BLaER1 treated with 17β-estradiol and CSF1 and Interleukin-3, amounts not matched to agents 10 nM and 100 nM (cell line): ENCODE results near the gene WWC2.
A peak's percentile ranks its signal among the peaks of the same experiment; 100 is the strongest.

Experiments
- H3K27ac ChIP-seq, 11 experiments: shearing (Covaris generic); formaldehyde crosslinking; 2 replicates each; pipeline ENCODE4 v1.8.1; 2022
- H3K27me3 ChIP-seq, 11 experiments: shearing (Covaris generic); formaldehyde crosslinking; 2 replicates each; pipeline ENCODE4 v1.8.1; 2022
- H3K36me3 ChIP-seq, 11 experiments: shearing (Covaris generic); formaldehyde crosslinking; 2 replicates each; pipeline ENCODE4 v1.8.1; 2022
- H3K4me1 ChIP-seq, 10 experiments: shearing (Covaris generic); formaldehyde crosslinking; 2 replicates each; pipeline ENCODE4 v1.8.1; 2022
- H3K4me2 ChIP-seq, 11 experiments: shearing (Covaris generic); formaldehyde crosslinking; 2 replicates each; pipeline ENCODE4 v1.8.1; 2022
- H3K4me3 ChIP-seq, 10 experiments: shearing (Covaris generic); formaldehyde crosslinking; 2 replicates each; pipeline ENCODE4 v1.8.1; 2022
- H3K9ac ChIP-seq, 11 experiments: shearing (Covaris generic); formaldehyde crosslinking; 2 replicates each; pipeline ENCODE4 v1.8.1; 2022
- H3K9me3 ChIP-seq, 11 experiments: shearing (Covaris generic); formaldehyde crosslinking; replicated peaks in 1 of 11; 2 replicates each; pipeline ENCODE4 v1.8.1; 2022
- H4K20me1 ChIP-seq, 11 experiments: shearing (Covaris generic); formaldehyde crosslinking; 2 replicates each; pipeline ENCODE4 v1.8.1; 2022
- Cebpa-rat ChIP-seq, 11 experiments: shearing (Covaris generic); IDR thresholded peaks; 2 replicates each; pipeline ENCODE4 v1.8.1; 2022

Gene WWC2

DNA sequence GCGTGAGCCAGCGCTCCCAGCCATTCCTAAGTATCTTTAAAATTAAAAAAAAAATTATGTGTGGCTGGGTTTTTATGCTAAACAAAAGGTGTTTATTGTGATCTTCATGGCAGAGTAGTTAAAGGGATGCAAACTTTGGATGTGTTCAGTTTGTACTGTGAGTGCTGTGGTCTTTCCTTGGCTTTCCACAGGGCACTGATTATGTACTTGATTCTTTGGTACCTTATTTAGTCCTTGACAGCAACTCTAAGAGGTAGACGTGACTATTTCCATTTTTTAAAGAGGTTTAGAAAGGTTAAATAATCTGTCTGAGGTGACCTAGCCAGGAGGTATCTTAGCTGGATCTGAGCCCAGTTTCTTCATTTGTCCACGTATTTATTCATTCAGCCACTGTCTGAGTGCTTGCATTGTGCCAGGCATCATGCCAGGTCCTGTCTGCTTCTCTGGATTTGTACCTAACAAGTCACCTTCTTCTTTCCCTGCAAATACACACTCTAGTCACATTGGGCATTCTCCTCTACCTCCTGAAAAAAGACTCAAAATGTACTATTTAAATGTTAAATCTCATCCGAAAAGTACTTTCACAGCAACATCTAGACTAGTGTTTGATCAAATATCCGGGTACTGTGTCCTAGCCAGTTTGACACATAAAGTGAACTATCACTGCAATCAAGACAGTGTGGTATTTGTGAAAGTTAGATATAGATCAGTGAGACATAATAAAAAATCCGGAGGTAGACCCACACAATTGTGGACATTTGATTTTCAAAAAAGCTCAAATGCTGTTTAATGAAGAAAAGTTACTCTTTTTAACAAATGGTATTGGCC, 31.5 kb downstream of the WWC2 start:
- Histone ChIP-seq H3K4me3 (no peak overlapping the region), H3K27me3 (no peaks in the 10 kb centered on the region), H3K4me1 (no peaks in the 10 kb centered on the region), H3K4me2 (no peak overlapping the region), H3K9me3 (no peaks in the 10 kb centered on the region; a peak in 1 of 22 replicates), H3K9ac (no peak overlapping the region), H3K27ac (no peak overlapping the region), H3K36me3 (no peaks in the 10 kb centered on the region), H4K20me1 (peaks cover 0 to 60% (median 20%) of the 10 kb centered on the region in 11 experiments; a peak in 17 of 22 replicates)
- no peak for TF ChIP-seq Cebpa-rat (IDR thresholded peaks at IDR 0.05)

DNA sequence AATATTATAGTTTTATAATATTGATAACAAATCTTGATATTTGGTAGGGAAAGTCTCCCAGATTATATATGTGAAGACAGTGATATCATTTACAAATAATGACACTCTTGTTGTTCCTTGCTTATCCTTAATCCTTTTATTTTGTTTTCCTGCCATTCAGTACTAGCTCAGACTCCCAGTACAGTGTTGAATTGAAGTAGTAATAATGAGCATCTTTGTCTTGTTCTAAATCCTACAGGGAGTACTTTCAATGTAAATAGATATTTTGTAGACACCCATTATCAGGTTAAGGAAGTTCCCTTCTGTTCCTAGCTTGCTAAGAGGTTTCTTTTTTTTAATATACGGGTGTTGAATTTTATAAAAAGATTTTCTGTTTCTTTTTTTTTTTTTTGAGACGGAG, 33.0 kb downstream of the WWC2 start:
- peaks cover 0 to 46% (median 16%) of the 10 kb centered on the region in 11 experiments; a peak in 15 of 22 replicates for H4K20me1 ChIP-seq
- H3K27me3 ChIP-seq, result no peaks in the 10 kb centered on the region
- H3K9ac ChIP-seq, result no peak overlapping the region
- H3K4me3 ChIP-seq, result no peak overlapping the region
- no peaks in the 10 kb centered on the region for H3K4me1 ChIP-seq
- no peaks in the 10 kb centered on the region for H3K36me3 ChIP-seq
- H3K27ac ChIP-seq, result no peak overlapping the region
- no peak overlapping the region for H3K4me2 ChIP-seq
- H3K9me3 ChIP-seq, result peaks cover 0 to 8% (median 4%) of the 10 kb centered on the region in 11 experiments; a peak in 2 of 22 replicates
- no peak for TF ChIP-seq Cebpa-rat (IDR thresholded peaks at IDR 0.05)

DNA sequence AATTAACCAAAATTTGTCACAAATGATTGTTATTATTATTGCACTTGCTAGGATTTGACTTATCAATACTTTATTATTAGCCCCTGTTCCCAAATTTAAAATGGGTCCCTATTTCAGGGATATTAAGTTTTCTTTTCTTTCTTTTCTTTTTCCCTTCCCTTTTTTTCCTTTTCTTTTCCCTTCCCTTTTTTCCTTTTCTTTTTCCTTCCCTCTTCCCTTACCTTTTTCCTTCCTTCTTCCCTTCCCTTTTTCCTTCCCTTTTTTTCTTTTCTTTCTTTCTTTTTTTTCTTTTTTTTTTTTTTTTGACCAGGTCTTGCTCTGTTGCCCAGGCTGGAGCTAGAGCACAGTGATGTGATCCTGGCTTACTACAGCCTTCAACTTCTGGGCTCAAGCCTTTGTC, 33.8 kb downstream of the WWC2 start:
- Histone ChIP-seq H3K4me2 (no peak overlapping the region), H3K36me3 (no peaks in the 10 kb centered on the region; a peak in 1 of 22 replicates), H3K9ac (no peak overlapping the region), H3K9me3 (peaks cover 0 to 11% (median 4%) of the 10 kb centered on the region in 11 experiments; a peak in 2 of 22 replicates), H3K4me3 (no peak overlapping the region), H3K27me3 (no peaks in the 10 kb centered on the region), H4K20me1 (peaks cover 0 to 40% (median 16%) of the 10 kb centered on the region in 11 experiments; a peak in 15 of 22 replicates), H3K27ac (no peak overlapping the region), H3K4me1 (no peaks in the 10 kb centered on the region)
- no peak for TF ChIP-seq Cebpa-rat (IDR thresholded peaks at IDR 0.05)

DNA sequence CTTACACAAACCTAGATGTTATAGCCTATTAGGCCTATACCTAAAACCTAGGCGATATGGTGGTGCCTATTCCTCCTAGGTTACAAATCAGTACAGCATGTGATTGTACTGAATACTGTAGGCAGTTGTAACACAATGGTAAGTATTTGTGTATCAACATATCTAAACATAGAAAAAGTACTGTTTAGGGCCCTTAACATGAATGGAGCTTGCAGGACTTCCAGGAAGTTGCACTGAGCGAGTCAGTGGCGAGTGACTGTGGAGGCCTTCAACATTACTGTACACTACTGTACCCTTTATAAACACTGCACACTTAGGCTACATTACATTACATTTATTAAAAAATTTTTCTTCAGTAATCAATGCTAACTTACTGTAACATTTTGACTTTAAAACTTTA, 37.8 kb downstream of the WWC2 start:
- H3K27ac ChIP-seq, result no peak overlapping the region
- no peak for TF ChIP-seq Cebpa-rat (IDR thresholded peaks at IDR 0.05)
- H3K4me1 ChIP-seq, result peaks cover under 1 to 2% (median 1%) of the 10 kb centered on the region in 10 experiments; a peak in 15 of 20 replicates
- H4K20me1 ChIP-seq, result peaks cover 0 to 38% (median 23%) of the 10 kb centered on the region in 11 experiments; a peak in 16 of 22 replicates
- peaks cover 0 to 5% (median 0%) of the 10 kb centered on the region in 11 experiments; a peak in 1 of 22 replicates for H3K27me3 ChIP-seq
- no peak overlapping the region for H3K4me2 ChIP-seq
- no peak overlapping the region for H3K9ac ChIP-seq
- H3K9me3 ChIP-seq, result peaks cover 0 to 11% (median 4%) of the 10 kb centered on the region in 11 experiments; a peak in 2 of 22 replicates
- no peak overlapping the region for H3K4me3 ChIP-seq
- peaks cover 0 to 7% (median 0%) of the 10 kb centered on the region in 11 experiments; a peak in 2 of 22 replicates for H3K36me3 ChIP-seq

DNA sequence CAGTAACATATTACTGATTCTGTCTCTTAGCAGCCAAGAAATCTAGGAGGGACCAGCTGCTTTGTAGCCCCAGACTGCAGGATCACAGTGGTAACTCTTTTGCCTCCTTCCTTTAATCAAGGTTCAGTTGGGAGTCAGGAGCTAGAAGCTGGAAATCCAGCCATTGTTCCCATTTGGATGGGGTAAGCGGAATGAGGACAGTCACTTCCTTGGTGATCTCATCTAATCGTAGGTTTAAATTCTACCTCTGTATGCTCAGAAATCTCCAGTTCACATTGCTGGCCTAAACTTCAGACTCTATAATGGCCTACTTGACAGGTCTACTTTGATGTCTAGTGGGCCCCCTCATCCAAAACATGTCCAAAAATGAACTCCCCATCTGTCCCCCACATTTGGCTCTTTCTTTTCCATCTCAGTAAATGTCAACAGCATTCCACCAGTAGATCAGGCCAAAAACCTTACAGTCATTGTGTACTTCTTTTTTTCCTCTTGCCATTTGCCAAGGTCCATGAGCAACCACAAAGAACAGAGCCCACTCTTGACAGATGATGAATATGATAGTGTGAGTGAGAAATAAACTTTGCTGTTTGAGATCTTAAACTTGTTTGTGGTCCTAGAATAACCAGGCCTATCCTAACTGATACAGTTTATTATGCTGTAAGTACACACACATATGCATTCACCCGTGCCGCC, 40.1 kb downstream of the WWC2 start:
- Histone ChIP-seq H3K27ac (no peak overlapping the region), H3K4me3 (no peak overlapping the region), H3K36me3 (peaks cover 0 to 7% (median 0%) of the 10 kb centered on the region in 11 experiments; a peak in 2 of 22 replicates), H3K4me2 (no peak overlapping the region), H3K9me3 (peaks cover 0 to 11% (median 4%) of the 10 kb centered on the region in 11 experiments; a peak in 2 of 22 replicates), H4K20me1 (peaks cover 0 to 59% (median 40%) of the 10 kb centered on the region in 11 experiments; a peak in 17 of 22 replicates), H3K27me3 (peaks cover 0 to 5% (median 0%) of the 10 kb centered on the region in 11 experiments; a peak in 1 of 22 replicates), H3K9ac (no peak overlapping the region), H3K4me1 (peaks cover 11 to 18% (median 14%) of the 10 kb centered on the region in 10 experiments)
- TF ChIP-seq Cebpa-rat (IDR thresholded peaks at IDR 0.05), result no peak

DNA sequence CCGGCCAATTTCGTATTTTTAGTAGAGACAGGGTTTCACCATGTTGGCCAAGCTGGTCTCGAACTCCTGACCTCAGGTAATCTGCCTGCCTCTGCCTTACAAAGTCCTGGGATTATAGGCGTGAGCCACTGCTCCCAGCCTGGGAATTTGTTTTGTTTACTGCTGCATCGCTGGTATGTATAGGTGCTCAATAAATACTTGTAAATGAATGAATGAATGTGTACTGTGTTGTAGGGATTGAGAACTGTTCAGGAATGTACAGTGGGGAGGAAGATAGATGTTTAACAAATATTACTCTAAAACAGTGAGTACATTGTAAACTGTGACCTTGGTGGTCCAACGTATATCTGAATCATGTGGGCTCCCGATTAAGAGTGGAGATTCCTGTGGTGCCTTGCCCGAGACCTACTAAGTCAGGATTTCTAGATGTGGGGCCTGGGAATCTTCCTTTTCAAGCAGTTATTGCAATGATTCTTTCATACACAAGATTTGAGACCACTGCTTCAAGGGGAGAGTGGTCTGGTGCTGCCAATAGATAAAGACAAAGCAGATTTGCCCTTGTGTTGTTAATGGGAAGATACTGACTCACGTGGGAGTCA, 41.0 kb downstream of the WWC2 start:
- H3K36me3 ChIP-seq, result peaks cover 0 to 7% (median 0%) of the 10 kb centered on the region in 11 experiments; a peak in 2 of 22 replicates
- no peak overlapping the region for H3K4me2 ChIP-seq
- H3K4me1 ChIP-seq, result peaks cover 11 to 20% (median 14%) of the 10 kb centered on the region in 10 experiments
- no peak for TF ChIP-seq Cebpa-rat (IDR thresholded peaks at IDR 0.05)
- H4K20me1 ChIP-seq, result peaks cover 0 to 67% (median 47%) of the 10 kb centered on the region in 11 experiments; a peak in 18 of 22 replicates
- H3K4me3 ChIP-seq, result no peak overlapping the region
- H3K27ac ChIP-seq, result no peak overlapping the region
- peaks cover 0 to 5% (median 0%) of the 10 kb centered on the region in 11 experiments; a peak in 1 of 22 replicates for H3K27me3 ChIP-seq
- no peak overlapping the region for H3K9ac ChIP-seq
- H3K9me3 ChIP-seq, result peaks cover 0 to 11% (median 4%) of the 10 kb centered on the region in 11 experiments; a peak in 2 of 22 replicates

DNA sequence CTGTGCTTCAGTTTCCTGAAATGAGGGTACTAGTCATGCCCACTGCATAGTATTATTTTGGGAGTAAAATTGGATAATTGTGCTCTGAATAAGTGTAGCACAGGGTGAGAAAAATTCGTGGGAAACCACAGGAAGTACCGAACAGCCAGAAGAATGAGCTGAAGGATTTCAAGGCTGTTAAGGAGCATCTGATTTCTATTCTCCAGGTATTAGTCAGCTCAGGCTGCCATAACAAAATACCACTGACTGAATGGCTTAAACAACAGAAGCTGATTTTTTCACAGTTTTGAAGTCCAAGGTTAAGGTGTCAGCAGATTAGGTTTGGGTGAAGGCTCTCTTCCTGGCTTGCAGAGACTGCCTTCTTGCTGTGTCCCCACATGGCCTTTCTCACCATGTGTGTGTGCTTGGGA, 41.9 kb downstream of the WWC2 start:
- H3K4me3 ChIP-seq, result no peak overlapping the region
- peaks cover 0 to 11% (median 4%) of the 10 kb centered on the region in 11 experiments; a peak in 2 of 22 replicates for H3K9me3 ChIP-seq
- H3K9ac ChIP-seq, result no peak overlapping the region
- peak overlapping the region in 1 of 11 experiments; percentile 12; a peak in 1 of 22 replicates for H3K4me2 ChIP-seq
- peaks cover 11 to 28% (median 14%) of the 10 kb centered on the region in 10 experiments for H3K4me1 ChIP-seq
- H3K27me3 ChIP-seq, result peaks cover 0 to 5% (median 0%) of the 10 kb centered on the region in 11 experiments; a peak in 2 of 22 replicates
- H4K20me1 ChIP-seq, result peaks cover 0 to 76% (median 54%) of the 10 kb centered on the region in 11 experiments; a peak in 19 of 22 replicates
- peaks cover 0 to 7% (median 0%) of the 10 kb centered on the region in 11 experiments; a peak in 2 of 22 replicates for H3K36me3 ChIP-seq
- no peak overlapping the region for H3K27ac ChIP-seq
- no peak for TF ChIP-seq Cebpa-rat (IDR thresholded peaks at IDR 0.05)

DNA sequence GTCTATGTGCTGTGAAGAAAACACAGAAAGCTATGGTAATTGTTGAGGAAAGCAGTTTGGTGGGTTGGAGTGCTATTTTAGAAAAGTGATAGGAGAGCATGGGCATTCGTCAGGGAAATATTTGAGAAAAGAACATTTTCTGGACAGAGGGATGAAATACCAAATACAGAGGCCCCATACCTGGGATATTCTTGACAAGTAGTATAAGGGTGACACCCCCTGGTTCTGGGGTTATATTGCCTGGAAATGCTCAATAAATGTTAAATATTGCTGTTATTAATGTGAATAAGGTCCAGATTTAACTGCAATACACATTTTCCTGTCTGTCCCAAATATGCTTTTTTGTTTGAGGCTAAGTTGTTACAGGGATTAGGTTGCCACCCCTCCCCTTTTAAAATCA, 42.9 kb downstream of the WWC2 start:
- Histone ChIP-seq H3K27ac (no peak overlapping the region), H3K9me3 (0 out of 22 replicates have a peak, but pooled peaks cover 0 to 5% (median 0%) of the 10 kb centered on the region in 11 experiments), H3K4me3 (no peak overlapping the region), H4K20me1 (peaks cover 5 to 85% (median 63%) of the 10 kb centered on the region in 11 experiments; a peak in 19 of 22 replicates), H3K4me1 (peaks cover 11 to 28% (median 14%) of the 10 kb centered on the region in 10 experiments), H3K27me3 (peaks cover 0 to 5% (median 0%) of the 10 kb centered on the region in 11 experiments; a peak in 2 of 22 replicates), H3K36me3 (peaks cover 0 to 7% (median 0%) of the 10 kb centered on the region in 11 experiments; a peak in 2 of 22 replicates), H3K9ac (no peak overlapping the region), H3K4me2 (peak overlapping the region; percentile 24 to 64 (median 51))
- TF ChIP-seq Cebpa-rat (IDR thresholded peaks at IDR 0.05), result no peak
